ENCODE measurements around the gene SLC26A2. TPM values are rescaled to one million over a fixed set of nuclear protein-coding genes. Genes with fewer than 3 reads are reported as not detected.

The SLC26A2 gene
- total and polyA plus RNA-seq, 11 donors = 1.5 to 22.1 (median 6.8) TPM

DNA sequence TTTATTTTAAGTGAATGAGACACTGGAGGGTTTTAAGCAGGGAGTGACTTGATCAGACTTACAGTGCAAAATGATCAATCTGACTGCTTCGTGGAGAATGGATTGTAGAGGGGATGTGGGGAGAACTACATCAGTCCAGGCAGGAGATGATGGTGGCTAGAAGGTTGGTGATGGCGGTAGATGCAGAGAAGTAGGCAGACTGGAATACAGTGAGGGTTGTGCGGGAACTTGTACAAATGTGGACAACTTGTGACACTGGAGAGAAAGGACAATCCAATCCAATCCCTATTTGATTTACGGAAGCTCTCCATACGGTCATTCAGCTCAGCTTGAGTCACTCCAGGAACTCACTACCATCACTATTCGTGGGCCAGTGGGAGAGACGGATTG, 39.3 kb downstream of the SLC26A2 start:
- DNase-seq (no peak), ATAC-seq (no peak)
- no peaks in the 10 kb centered on the region for H3K27me3 ChIP-seq
- H3K9me3 ChIP-seq = no peaks in the 10 kb centered on the region
- peak overlapping the region; percentile 72 to 98 (median 88) for H3K27ac ChIP-seq
- 15 to 19% (median 17%) methylated on average over 7 of the region's 7 CpGs for WGBS, 4 donors
- peaks cover 0 to 42% (median 27%) of the 10 kb centered on the region in 12 donors for H3K4me1 ChIP-seq
- peaks cover 0 to 34% (median 17%) of the 10 kb centered on the region in 9 donors for H3K36me3 ChIP-seq
- TF ChIP-seq, protein P1, sequence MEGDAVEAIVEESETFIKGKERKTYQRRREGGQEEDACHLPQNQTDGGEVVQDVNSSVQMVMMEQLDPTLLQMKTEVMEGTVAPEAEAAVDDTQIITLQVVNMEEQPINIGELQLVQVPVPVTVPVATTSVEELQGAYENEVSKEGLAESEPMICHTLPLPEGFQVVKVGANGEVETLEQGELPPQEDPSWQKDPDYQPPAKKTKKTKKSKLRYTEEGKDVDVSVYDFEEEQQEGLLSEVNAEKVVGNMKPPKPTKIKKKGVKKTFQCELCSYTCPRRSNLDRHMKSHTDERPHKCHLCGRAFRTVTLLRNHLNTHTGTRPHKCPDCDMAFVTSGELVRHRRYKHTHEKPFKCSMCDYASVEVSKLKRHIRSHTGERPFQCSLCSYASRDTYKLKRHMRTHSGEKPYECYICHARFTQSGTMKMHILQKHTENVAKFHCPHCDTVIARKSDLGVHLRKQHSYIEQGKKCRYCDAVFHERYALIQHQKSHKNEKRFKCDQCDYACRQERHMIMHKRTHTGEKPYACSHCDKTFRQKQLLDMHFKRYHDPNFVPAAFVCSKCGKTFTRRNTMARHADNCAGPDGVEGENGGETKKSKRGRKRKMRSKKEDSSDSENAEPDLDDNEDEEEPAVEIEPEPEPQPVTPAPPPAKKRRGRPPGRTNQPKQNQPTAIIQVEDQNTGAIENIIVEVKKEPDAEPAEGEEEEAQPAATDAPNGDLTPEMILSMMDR (IDR thresholded peaks at IDR 0.05) = no peak
- TF ChIP-seq POLR2A (IDR thresholded peaks at IDR 0.05) = no peak
- intact Hi-C loops (cut with DNase I) = loop anchor here in 2 of 10 donors (10.0 kb wide), 2 partner anchors 155 to 435 kb away; no protein-coding TSS in a partner anchor
- peak overlapping the region; percentile 62 to 100 (median 92) for H3K4me3 ChIP-seq

DNA sequence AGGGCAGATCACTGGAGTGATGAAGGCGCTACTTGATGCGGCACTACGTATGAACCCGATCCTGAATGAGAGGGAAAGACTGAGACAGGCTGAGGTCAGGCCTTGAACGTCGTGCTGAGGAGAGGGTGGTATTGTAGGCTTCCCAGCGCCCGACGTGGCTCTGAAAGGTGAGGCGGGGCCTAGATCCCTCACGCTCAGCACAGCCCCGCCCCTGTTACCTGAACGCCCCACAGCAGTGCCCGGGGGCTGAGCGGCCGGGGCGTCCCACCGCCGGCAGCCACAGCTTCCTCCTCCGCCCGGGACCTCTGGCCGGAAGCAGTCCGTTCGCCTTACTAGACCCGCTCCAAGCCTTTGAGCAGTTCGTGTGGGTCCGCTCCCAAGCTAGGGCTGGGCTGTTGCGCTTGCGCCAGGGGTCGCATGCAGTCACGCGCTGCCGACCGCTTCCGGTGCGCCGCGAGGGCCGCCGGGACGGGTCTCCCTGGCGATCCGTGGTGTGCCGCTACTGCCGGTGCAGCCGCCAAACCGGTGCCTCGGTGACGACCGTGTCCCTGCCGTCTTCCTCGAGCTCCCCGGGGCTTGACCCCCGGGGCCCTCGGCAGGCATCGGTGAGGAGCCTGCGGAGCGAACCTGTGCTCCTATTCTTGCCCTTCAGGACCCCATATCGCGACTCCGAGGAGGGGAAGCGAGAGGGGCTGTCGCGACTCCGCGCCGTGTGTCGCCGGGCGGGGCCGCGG, 39.9 kb downstream of the SLC26A2 start, which contains the start of the genes HMGXB3 and TIGD6:
TSS of gene HMGXB3 (plus strand) at position 484 of the 734 bp plus-strand sequence. CDS start 4,114 bp downstream, outside the sequence.
TSS of gene TIGD6 (minus strand) at position 399 of the 734 bp plus-strand sequence. CDS start 4,306 bp downstream, outside the sequence.
- Histone ChIP-seq H3K4me1 (peaks cover 0 to 41% (median 27%) of the 10 kb centered on the region in 12 donors), H3K4me3 (peak within 1 kb of the TSS; percentile 62 to 100 (median 92)), H3K36me3 (peaks cover 0 to 34% (median 15%) of the 10 kb centered on the region in 9 donors), H3K27me3 (no peaks in the 10 kb centered on the region), H3K9me3 (no peaks in the 10 kb centered on the region), H3K27ac (peak within 1 kb of the TSS; percentile 72 to 98 (median 88))
- intact Hi-C loops (cut with DNase I) = loop anchor here in 1 of 10 donors (10.0 kb wide), 1 partner anchor 434 kb away; no protein-coding TSS in a partner anchor
- DNase-seq (peak; percentile 93 to 97 (median 96)), ATAC-seq (peak; percentile 95 to 97 (median 97))
- WGBS, 4 donors = 0% methylated on average over 19 to 72 of the region's 72 CpGs
- TF ChIP-seq, protein P1 (IDR thresholded peaks at IDR 0.05) = peak in 5 of 12 donors; percentile 11 to 38 (median 13)
- peak; percentile 2 to 80 for TF ChIP-seq POLR2A (IDR thresholded peaks at IDR 0.05)

DNA sequence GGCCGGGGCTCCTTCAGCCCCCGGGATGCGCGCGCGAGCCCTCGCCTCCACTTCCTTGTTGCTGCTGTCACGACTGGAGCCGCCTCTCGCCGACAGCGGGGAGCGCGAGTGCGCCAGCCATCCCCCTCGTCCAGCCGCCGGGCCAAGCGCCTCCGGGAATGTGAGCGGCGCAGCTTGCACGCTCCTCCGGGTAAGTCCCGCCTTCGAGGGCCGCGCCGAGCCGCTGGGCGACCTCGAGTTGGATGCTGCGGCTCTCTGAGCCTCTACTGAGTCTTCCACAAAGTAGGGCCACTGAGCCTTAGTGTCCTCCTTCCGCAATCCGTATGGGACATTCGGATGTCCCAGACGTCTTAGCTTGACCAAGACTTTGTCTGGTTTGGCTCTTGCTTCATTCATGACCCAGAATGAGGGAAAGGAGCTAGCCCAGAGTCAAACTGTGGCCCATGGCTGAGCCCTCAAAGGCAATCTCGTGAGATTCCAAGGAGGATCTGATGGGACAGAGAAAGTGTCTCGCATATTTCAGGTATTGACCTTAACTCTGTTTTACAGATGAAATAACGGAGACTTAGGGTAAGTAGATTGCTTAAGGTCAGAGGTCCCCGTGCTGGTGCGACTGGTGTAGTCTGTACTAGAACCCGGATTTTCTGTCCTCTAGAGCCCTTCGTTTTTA, 40.6 kb downstream of the SLC26A2 start:
- peak overlapping the region; percentile 72 to 98 (median 88) for H3K27ac ChIP-seq
- no peaks in the 10 kb centered on the region for H3K27me3 ChIP-seq
- ATAC-seq = peak in 3 of 4 donors; percentile 24 to 54 (median 48)
- H3K4me1 ChIP-seq = peaks cover 0 to 41% (median 27%) of the 10 kb centered on the region in 12 donors
- H3K9me3 ChIP-seq = no peaks in the 10 kb centered on the region
- peak in 4 of 5 donors; percentile 38 to 79 (median 45) for DNase-seq
- H3K36me3 ChIP-seq = peaks cover 0 to 34% (median 16%) of the 10 kb centered on the region in 9 donors
- intact Hi-C loops (cut with DNase I) = loop anchor here in 1 of 10 donors (10.0 kb wide), 1 partner anchor 434 kb away; no protein-coding TSS in a partner anchor
- peak overlapping the region; percentile 62 to 100 (median 92) for H3K4me3 ChIP-seq
- TF ChIP-seq, protein P1 (IDR thresholded peaks at IDR 0.05) = no peak
- no peak for TF ChIP-seq POLR2A (IDR thresholded peaks at IDR 0.05)
- 1 to 3% (median 1%) methylated on average over 9 to 44 of the region's 44 CpGs for WGBS, 4 donors

Measured in heart left ventricle (tissue), 16 donors.